Activated B cell treated with CpG ODN at 0.5 μM for 24 hours (primary cell): ENCODE data around the gene FADD. TPM values are rescaled to one million over a fixed set of nuclear protein-coding genes. Genes with fewer than 3 reads are reported as not detected.

Source experiments
- ATAC-seq: fragments of 200-7000 bp; cut with Tn5 transposase; one replicate; pipeline ENCODE4 v1.10.0; 2021; ENCODE audit warnings: low read depth, mild to moderate bottlenecking, moderate library complexity
- CTCF ChIA-PET: fragments of 350-600 bp; sonication (Branson Sonifier 250); formaldehyde crosslinking; loops from one replicate; lab custom pipeline; 2021; ENCODE audit warnings: antibody characterized with exemption; lab: Charles Lee
- POLR2A ChIA-PET: fragments of 350-600 bp; sonication (Branson Sonifier 250); formaldehyde crosslinking; loops from one replicate; lab custom pipeline; 2021; ENCODE audit warnings: antibody characterized with exemption; lab: Charles Lee
- DNase-seq: peaks from one replicate; pipeline ENCODE4 v3.0.0; 2022
- H3K27ac Mint-ChIP-seq: one replicate; pipeline ENCODE4 v1.8.0; 2020; ENCODE audit warnings: mixed read lengths
- H3K27me3 Mint-ChIP-seq: one replicate; pipeline ENCODE4 v1.8.0; 2021; ENCODE audit warnings: mixed read lengths
- H3K36me3 Mint-ChIP-seq: one replicate; pipeline ENCODE4 v1.8.0; 2021; ENCODE audit warnings: low read depth, mixed read lengths
- H3K4me1 Mint-ChIP-seq: one replicate; pipeline ENCODE4 v1.8.0; 2021; ENCODE audit warnings: mixed read lengths
- H3K4me3 Mint-ChIP-seq: one replicate; pipeline ENCODE4 v1.8.0; 2020; ENCODE audit warnings: mild to moderate bottlenecking, mixed read lengths
- H3K9me3 Mint-ChIP-seq: one replicate; pipeline ENCODE4 v1.8.0; 2020; ENCODE audit warnings: mixed read lengths
- intact Hi-C: fragments of 100-400 bp; cut with micrococcal nuclease; formaldehyde crosslinking; loops from one replicate; pipeline ENCODE4 v1.15.1; 2024
- total RNA-seq: library from RNA; stranded (reverse); gene quantifications from 2 replicates; pipeline ENCODE4 v1.2.3, GENCODE V29; 2022
- TF ChIP-seq, protein P1 (sequence below): fragments of 200-600 bp; IDR thresholded peaks from one replicate; pipeline ENCODE4 v1.8.0; 2022; ENCODE audit warnings: antibody characterized with exemption, mild to moderate bottlenecking

FADD gene, protein sequence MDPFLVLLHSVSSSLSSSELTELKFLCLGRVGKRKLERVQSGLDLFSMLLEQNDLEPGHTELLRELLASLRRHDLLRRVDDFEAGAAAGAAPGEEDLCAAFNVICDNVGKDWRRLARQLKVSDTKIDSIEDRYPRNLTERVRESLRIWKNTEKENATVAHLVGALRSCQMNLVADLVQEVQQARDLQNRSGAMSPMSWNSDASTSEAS
- total RNA-seq, result 29.5 and 31.2 TPM in 2 replicates

- ChIA-PET CTCF (no interaction called here), POLR2A (interaction anchor here (1.1 to 1.5 kb wide), 4 partner anchors 9 to 528 kb away, joined by 3 to 9 read pairs (median 4); partner anchors contain the start of genes LTO1 and PPFIA1)
- Mint-ChIP-seq H3K4me3 (peak within 1 kb of the TSS; percentile 93), H3K27me3 (no peaks in the 10 kb centered on the region), H3K36me3 (peaks cover 37% of the 10 kb centered on the region), H3K9me3 (no peaks in the 10 kb centered on the region), H3K27ac (peak within 1 kb of the TSS; percentile 92), H3K4me1 (peaks cover 28% of the 10 kb centered on the region)
- intact Hi-C loops, result loop anchor here (2.0 to 5.0 kb wide), 4 partner anchors 194 to 1246 kb away; partner anchors contain the start of genes CTTN, DHCR7 and LTO1
- DNase-seq, result peak; percentile 83
- TF ChIP-seq, protein P1, sequence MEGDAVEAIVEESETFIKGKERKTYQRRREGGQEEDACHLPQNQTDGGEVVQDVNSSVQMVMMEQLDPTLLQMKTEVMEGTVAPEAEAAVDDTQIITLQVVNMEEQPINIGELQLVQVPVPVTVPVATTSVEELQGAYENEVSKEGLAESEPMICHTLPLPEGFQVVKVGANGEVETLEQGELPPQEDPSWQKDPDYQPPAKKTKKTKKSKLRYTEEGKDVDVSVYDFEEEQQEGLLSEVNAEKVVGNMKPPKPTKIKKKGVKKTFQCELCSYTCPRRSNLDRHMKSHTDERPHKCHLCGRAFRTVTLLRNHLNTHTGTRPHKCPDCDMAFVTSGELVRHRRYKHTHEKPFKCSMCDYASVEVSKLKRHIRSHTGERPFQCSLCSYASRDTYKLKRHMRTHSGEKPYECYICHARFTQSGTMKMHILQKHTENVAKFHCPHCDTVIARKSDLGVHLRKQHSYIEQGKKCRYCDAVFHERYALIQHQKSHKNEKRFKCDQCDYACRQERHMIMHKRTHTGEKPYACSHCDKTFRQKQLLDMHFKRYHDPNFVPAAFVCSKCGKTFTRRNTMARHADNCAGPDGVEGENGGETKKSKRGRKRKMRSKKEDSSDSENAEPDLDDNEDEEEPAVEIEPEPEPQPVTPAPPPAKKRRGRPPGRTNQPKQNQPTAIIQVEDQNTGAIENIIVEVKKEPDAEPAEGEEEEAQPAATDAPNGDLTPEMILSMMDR, result no peak
- peak; percentile 66 for ATAC-seq
Measured at GRCh38 chr11:70202920-70203750, at the start of gene FADD. TSS of gene FADD (plus strand) at chr11:70203296. CDS start at chr11:70203460, 164 bp downstream.

GRCh38 chr11:70155386-70155785 lies 47.7 kb upstream of the FADD start:
- POLR2A ChIA-PET, result no interaction called here
- ATAC-seq, result no peak
- H3K4me3 Mint-ChIP-seq, result no peak overlapping the region
- CTCF ChIA-PET, result no interaction called here
- no peaks in the 10 kb centered on the region for H3K36me3 Mint-ChIP-seq
- peaks cover 3% of the 10 kb centered on the region for H3K9me3 Mint-ChIP-seq
- TF ChIP-seq, protein P1, result no peak
- H3K27me3 Mint-ChIP-seq, result no peaks in the 10 kb centered on the region
- intact Hi-C loops, result no loop called here
- no peaks in the 10 kb centered on the region for H3K4me1 Mint-ChIP-seq
- no peak overlapping the region for H3K27ac Mint-ChIP-seq
- DNase-seq, result no peak

GRCh38 chr11:70156291-70157037 lies 46.6 kb upstream of the FADD start:
- Mint-ChIP-seq H3K9me3 (peaks cover 3% of the 10 kb centered on the region), H3K27me3 (peaks cover 2% of the 10 kb centered on the region), H3K4me3 (no peak overlapping the region), H3K4me1 (no peaks in the 10 kb centered on the region), H3K27ac (no peak overlapping the region), H3K36me3 (no peaks in the 10 kb centered on the region)
- intact Hi-C loops, result no loop called here
- ChIA-PET CTCF (no interaction called here), POLR2A (no interaction called here)
- DNase-seq, result no peak
- TF ChIP-seq, protein P1, result no peak
- no peak for ATAC-seq

- DNase-seq (no peak), ATAC-seq (no peak)
- Mint-ChIP-seq H3K4me1 (no peaks in the 10 kb centered on the region), H3K9me3 (peaks cover 3% of the 10 kb centered on the region), H3K27ac (no peak overlapping the region), H3K27me3 (peaks cover 2% of the 10 kb centered on the region), H3K4me3 (no peak overlapping the region), H3K36me3 (no peaks in the 10 kb centered on the region)
- intact Hi-C loops, result no loop called here
- CTCF ChIA-PET, result no interaction called here
- TF ChIP-seq, protein P1, result no peak
- POLR2A ChIA-PET, result no interaction called here
Measured at GRCh38 chr11:70158201-70158600, 44.9 kb upstream of the FADD start.
